Amniotic epithelial cell (primary cell): Measurements from ENCODE around the gene RHBG.
A peak's percentile ranks its signal among the peaks of the same experiment; 100 is the strongest.
"Not testable (repeated sequence)": the region's sequence is repeated elsewhere in the genome, so short reads cannot be mapped to it uniquely, and the experiment has no call there.

ENCODE experiments used
- DNase-seq: peaks from one replicate; pipeline ENCODE4 v3.0.0-alpha.2; 2010; ENCODE audit warnings: low read depth

RHBG gene, protein sequence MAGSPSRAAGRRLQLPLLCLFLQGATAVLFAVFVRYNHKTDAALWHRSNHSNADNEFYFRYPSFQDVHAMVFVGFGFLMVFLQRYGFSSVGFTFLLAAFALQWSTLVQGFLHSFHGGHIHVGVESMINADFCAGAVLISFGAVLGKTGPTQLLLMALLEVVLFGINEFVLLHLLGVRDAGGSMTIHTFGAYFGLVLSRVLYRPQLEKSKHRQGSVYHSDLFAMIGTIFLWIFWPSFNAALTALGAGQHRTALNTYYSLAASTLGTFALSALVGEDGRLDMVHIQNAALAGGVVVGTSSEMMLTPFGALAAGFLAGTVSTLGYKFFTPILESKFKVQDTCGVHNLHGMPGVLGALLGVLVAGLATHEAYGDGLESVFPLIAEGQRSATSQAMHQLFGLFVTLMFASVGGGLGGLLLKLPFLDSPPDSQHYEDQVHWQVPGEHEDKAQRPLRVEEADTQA

DNA sequence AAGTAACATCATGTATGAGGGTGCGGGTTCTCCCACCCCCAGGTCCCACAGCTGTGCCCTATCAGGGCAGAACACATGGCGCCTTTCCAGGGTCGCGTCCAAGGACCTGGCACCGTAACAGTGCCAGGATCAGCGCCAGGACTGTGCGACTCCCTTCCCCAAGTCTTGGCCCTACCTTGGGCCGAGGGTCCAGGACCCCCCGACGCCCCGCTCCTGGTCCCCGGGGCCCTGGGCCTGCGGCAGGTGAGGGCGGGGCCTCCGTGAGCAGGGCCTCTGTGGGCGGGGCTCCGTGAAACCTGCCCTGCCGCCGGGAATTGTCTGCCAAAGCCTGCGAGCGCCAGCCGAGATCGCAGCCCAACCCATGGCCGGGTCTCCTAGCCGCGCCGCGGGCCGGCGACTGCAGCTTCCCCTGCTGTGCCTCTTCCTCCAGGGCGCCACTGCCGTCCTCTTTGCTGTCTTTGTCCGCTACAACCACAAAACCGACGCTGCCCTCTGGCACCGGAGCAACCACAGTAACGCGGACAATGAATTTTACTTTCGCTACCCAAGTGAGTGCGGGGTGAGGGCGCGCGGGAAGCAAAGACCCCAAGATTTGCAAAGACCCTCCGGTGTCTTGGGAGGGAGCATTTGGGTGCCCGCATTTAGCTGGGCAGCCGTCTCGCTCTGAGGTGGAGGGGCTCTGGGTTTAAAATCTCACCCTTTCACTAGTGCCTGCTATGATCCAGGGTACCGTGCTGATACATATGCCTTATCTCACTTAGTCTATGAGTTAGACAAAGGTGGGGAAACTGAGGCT lies at the start of gene RHBG:
Gene RHBG, plus strand, starts transcription at position 323 of the 796 bp plus-strand sequence. Its CDS starts 39 bp downstream, at position 362.
- DNase-seq, result no peak

DNA sequence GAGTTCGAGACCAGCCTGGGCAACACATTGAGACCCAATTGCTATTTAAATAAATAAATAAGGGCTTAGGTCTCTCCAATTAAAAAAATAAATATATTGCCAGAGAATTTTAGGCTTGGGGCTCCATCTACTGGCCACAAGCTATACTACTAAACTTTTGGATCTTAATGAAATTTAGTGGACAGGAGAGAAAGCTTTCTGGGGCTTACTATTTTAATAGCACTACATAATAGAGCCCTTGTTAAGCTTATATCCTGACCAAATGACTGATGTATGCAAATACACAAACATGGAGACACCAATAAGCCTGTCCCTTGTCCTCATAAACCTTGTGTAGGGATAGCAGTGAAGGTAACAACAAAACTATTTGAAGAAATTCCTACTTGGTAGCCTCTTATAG lies 49.3 kb upstream of the RHBG start:
- DNase-seq, result peak; percentile 36

DNA sequence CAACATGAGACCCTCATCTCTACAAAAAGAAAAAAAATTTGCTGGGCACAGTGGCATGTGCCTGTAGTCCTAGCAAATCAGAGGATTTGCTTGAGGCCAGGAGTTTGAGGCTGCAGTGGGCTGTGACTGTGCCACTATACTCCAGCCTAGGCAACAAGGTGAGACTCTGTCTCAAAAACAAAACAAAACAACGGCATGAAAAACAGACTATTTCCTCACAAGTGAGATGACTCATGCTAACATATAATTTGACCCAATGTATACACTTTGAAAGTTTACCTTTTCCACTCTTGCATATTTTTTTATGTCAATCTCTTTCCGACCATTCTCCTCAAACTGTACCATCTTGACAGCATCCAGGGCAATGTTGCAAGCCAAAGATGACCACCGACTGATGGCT lies 48.5 kb upstream of the RHBG start:
- DNase-seq, result no peak

DNA sequence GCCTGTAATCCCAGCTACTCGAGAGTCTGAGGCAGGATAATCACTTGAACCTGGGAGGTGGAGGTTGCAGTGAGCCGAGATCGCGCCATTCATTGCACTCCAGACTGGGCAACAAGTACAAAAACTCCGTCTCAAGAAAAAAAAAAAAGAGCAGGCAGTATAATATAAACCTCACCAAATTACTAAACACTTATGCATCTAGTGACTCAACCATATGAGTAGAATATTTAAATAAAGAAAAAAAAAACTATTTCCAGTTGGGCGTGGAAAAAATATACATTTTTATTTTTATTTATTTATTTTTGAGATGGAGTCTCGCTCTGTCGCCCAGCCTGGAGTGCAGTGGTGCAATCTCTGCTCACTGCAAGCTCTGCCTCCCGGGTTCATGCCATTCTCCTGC lies 45.8 kb upstream of the RHBG start:
- peak; percentile 21 for DNase-seq

DNA sequence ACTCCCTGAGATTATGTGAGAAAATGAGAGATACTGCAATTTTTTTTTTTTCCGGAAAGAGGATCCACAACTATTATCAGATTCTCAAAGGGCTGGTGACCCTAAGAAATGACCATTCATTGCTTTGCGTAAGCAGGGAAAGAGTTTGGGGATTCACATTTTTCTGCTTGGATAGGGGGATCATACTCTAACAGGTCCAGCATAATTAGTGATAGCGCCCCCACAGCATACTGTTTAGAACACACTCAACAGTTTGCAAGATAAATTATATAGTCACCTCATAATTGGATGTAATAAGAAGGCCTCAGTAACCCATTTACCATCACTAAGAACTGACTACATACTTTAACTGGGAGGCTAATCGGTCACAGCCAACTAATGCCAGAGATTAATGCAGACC lies 32.8 kb upstream of the RHBG start:
- no peak for DNase-seq

DNA sequence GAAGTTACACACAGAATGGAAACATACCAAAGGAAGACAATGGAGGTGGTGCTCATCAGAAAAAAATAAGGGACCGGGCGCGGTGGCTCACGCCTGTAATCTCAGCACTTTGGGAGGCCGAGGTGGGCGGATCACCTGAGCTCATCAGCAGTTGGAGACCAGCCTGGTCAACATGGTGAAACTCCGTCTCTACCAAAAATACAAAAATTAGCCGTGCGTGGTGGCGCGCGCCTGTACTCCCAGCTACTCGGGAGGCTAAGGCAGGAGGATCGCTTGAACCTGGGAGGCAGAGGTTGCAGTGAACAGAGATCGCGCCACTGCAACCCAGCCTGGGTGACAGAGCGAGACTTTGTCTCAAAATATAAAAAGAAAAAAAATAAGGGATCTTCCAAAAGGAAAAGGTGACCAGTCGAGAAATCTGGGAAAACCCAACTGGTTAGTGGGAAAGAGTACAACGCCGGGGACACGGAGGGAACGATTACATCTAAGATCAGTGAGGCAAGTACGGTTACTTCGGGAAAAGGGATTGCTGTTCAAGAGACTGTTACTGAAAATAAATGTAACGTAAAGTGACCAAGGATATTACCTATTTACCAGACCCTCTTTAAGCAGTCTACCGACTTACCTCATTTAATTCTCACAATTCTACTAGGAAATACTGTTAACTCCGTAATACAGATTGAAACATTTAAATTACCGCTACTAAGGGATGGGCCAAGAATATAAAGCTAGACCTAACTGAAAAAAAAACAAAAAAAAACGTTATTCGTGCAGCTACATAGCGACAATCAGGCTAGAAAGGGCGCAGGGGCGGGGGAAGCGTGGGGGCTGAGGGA lies 31.7 kb upstream of the RHBG start:
- no peak for DNase-seq

DNA sequence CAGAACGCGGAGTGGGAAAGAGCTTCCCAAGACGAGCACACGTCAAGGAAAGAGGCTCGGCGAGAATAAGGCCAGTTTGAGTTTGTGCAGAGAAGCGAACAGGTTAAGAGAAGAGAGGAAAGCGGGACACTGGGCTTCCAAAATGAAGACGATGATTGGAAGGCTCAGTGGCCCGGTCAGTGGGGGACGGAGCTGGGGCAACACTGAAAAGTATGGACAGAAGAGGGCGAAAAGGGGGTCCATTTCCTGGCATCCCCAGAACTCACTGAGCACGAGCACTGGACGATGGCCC lies 31.2 kb upstream of the RHBG start:
- no peak for DNase-seq

DNA sequence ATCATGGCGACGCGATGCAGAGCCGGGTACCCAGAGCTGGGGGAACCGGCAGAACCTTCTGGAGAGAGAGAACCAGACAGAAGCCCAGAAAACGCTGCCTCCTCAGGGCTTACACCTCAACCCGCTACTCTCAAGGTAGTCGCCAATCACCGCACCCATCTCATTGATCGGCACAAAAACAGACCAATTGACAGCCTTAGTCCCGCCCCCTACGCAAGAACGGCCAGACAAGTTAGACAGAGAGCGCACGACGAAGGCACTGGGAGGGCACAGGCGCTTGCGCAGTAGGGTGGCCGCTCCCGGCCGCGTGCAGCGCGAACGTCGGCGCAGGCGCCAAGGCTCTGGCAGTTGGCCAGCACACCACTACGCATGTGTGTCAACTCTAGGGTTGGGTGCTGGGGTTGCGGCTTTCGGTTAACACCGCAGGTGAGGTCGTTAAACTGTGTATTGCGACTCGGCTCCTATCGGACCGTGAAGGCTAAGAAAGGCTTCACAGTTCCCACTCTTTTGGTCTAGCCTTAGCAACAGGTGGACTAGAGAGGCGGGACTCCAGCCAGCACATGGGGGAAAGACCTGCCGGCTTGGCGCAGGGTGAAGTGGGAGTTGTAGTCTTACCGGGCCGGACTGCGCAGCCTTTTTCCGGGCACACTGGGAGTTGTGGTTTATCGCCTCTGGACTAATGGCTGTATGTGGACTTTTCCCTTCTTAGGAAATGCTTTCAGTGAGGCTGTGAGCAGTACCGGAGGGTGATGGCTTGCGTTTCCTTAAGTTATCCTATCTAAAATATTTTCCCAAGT lies 30.6 kb upstream of the RHBG start, which contains the start of the genes CCT3 and TSACC:
Gene CCT3, minus strand, starts transcription at position 113 of the 797 bp plus-strand sequence. Its CDS starts 108 bp downstream, at position 5.
Gene TSACC, plus strand, starts transcription at position 347 of the 797 bp plus-strand sequence. CDS start 1,232 bp downstream, outside the sequence.
- DNase-seq, result peak; percentile 100

DNA sequence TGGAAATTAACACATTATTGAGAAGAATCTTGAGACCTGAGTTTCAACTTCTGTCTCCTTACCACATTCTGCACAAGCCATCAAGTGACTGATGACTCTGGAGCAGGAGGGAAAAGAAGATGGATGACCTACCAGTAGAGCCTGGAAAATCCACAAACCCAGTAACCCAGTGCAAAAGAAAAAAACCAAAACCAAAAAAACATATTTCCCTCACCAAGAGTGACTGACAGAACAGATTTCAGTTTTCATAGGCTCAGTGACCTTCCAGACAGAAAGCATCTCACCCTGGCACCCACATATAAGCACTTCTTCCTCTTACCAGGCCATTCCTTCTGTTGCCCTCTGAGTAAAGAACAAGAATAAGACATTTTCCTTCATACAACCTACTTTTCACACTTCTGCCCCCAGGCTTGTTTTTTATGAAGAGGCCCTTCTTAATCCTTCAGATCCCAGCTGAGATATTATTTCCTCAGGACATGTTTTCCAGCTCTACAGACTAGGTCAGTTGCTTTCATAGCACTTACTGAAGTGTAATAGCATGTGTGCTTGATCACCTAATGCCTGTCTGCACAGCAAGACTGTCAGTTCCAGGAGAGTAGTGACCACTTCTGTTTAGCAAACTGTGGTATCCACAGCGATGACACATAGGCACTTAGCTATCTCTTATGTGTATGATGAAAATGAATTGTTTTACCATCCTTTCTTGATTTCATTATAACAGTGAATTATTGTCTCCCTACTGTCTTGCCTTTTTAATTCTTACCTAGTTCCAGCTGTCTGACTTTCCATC lies 26.6 kb upstream of the RHBG start:
- DNase-seq, result peak; percentile 51

DNA sequence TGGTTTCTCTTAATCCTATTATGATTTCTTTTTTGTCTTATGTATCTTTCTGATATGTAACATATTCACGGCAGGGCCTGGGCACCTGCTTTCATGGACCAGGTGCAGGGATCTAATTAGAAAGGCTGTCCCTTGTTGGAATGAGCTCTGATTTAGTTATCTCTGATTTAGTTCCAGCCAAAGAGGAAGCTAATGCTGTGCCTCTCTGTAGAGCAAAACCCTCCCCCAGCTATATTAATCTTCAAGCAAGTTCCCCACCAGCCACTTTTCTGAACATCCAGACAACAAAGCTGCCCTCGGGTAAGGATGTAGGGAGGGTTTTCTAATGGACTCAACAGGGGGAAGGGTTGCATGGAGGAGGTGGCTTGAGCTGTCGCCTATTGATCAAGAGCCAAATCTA lies 24.6 kb upstream of the RHBG start:
- DNase-seq, result no peak

DNA sequence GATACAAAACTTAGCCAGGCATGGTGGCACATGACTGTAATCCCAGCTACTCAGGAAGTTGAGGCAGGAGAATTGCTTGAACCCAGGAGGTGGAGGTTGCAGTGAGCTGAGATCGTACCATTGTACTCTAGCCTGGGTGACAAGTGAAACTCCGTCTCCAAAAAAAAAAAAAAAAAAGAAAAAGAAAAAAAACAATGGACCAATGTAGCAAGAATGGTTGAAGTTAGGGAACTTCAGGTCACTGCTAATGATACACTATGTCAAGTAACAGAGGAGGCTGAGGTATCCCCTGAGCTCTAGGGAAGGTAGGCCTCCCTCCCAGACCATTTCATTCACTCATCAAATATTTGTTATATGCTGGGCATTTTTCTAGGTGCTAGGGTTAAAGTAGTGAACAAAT lies 23.0 kb upstream of the RHBG start:
- DNase-seq, result not testable (repeated sequence)

DNA sequence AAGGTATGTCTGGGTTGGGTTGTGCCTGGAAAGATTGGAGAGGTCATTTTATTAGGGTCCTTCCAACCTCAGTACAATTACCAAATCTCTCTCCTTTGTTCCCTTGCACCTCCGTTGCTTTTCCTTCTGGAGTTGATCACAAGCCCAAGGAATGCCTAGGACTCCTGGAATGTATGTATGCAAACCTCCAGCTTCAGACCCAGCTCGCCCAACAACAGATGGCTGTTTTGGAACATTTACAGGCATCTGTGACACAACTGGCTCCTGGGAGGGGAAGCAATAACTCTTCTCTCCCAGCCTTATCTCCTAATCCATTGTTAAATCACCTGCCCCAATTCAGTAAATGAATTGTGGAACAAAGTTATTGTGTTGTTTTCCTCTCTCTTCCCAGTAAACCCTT lies 22.4 kb upstream of the RHBG start:
- peak; percentile 53 for DNase-seq

DNA sequence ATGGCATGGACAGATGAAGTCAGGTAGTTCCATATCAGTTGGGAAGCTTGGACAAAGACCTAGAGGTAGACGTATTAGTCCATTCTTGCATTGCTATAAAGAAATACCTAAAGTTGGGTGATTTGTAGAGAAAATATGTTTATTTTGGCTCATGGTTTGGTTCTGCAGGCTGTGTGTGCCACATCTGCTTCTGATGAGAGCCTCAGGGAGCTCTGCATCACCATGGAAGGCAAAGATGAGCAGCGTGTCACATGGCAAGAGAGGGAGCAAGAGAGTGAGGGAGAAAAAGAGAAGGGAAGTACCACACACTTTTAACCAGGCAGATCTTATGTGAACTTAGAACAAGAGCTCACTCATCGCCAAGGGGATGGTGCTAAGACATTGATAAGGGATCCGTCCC lies 21.7 kb upstream of the RHBG start:
- DNase-seq, result no peak

DNA sequence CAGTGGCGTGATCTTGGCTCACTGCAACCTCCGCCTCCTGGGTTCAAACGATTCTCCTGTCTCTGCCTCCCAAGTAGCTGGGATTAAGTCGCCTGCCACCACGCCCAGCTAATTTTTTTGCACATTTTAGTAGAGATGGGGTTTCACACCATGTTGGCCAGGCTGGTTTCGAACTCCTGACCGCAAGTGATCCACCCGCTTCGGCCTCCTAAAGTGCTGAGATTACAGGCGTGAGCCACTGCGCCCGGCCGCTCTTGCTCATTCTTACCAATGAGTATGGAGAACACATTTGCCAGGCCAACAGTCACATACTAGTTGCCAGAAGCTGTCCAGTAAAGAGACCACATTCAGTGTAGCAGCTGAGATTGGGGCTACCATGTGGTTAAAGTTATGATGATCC lies 16.5 kb upstream of the RHBG start:
- DNase-seq, result not testable (repeated sequence)

DNA sequence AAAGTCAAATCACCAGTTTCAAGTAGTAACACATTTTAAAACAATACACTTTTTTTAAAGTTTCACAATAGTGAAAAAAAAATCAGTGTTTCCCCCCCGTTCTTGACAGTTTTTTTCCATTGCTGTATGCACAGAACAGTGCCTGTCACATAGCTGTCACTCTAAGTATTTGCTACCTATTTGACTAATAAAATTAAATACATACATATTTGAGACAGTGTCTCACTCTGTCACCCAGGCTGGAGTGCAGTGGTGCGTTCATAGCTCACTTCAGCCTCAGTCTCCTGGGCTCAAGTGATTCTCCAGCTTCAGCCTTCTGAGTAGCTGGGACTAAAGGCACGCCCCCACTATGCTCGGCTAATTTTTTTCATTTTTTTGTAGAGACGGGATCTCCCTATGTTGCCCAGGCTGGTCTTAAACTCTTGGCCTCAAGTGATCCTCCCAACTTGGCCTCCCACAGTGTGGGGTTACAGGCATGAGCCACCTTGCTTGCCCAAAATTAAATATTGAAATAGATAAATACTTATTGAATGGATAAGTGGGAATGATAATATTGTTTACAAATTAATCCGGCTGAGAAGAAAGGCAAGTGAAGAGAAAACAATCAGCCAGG lies 12.6 kb upstream of the RHBG start:
- no peak for DNase-seq

DNA sequence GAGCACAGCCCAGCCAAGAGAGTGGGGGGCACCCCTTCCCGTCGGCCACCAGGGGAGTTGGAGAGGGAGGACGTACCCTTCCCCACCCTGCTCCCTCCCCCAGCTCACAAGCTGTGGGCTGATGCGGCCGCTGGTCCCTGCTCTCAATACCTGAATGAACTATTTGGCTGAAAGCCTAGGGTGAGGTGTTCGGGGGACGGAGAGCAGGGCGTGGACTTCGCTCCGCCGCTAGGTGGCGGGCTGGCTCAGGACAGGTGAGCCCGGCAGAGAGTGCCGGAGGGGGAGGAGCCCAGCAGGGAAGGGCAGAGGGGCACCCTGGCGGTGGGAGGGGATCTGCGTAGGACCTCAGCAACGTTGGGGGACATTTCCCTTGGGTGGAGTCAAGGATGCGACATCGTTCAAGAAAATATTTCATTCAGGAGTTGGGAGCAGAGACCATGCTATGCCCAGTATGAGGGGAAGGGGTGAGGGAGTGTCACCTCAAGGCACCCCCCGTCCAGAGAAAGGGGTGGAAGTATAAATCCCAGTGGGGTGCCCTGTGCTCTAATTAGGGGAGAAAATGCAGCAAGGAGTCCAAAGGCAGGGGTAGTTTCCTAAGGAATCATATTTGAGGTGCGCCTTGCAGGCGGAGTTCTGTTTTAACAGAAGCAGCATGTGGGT lies 12.0 kb upstream of the RHBG start:
- no peak for DNase-seq

DNA sequence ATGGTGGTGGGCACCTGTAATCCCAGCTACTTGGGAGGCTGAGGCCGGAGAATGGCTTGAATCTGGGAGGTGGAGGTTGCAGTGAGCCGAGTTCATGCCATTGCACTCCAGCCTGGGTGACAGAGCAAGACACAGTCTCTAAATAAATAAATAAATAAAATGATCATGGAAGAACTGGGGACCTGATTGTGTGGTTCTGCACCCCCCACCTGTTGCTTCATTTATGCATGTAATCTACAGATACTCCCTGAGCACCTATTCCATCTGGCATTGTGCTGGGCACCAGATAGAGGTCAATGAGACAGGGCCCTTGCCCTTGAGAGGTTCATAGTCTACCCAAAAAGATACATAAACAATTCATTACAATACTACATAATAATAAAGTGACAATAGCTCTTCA lies 11.0 kb upstream of the RHBG start:
- no peak for DNase-seq

DNA sequence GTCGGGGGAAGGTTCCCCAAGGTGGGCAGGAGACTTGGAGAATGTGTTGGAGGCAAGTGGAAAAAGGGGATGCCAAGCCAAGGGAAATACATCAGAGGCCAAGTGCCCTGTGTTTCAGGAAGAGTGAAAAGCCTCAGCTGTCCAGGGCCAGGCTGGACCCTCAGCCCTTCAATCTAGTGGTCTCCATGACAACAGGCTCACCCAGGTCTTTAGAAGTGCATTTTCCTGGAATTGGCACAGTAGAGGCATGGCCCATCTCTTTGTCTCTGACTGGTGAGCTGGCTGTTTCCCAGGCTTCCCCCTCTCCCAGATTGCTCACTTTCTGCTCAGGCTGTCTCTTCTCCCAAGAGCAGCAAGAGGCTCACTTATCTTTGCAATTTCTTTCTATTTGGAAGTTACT lies 10.4 kb upstream of the RHBG start:
- no peak for DNase-seq

DNA sequence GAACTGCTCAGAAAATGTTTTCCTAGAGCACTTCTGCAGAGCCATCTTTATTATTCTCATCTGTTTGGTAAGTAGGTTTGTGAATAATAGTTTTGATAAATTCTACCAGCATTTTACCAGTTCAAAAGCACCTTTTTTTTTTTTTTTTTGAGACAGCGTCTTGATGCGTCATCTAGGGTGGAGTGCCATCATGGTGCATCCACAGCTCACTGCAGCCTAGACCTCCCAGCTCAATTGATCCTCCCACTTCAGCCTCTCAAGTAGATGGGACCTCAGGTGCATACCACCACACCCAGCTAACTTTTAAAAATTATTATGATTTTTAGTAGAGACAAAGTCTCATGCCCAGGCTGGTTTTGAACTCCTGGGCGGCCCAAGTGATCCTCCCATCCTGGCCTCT lies 9.8 kb upstream of the RHBG start:
- no peak for DNase-seq

DNA sequence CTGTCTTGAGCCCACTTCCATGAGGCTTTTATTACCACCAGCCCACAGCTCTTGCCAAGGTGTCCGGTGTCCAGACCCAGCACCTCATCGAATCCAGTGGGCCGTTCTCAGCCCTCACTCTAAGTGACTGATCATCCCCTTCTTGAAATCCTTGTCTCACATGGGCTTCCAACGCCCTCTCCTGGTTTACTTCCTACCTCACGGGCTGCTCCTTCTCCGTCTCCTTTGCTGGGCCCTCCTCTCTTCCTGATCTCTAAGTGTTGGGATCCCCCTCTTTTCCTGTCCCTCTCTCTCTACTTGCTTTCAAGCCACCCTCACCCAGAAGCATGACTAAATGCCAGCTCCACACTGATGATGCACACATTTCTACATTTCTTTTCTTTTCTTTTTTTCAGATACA lies 9.0 kb upstream of the RHBG start:
- peak; percentile 36 for DNase-seq
